ENCODE data around the gene CDIPT.

DNA sequence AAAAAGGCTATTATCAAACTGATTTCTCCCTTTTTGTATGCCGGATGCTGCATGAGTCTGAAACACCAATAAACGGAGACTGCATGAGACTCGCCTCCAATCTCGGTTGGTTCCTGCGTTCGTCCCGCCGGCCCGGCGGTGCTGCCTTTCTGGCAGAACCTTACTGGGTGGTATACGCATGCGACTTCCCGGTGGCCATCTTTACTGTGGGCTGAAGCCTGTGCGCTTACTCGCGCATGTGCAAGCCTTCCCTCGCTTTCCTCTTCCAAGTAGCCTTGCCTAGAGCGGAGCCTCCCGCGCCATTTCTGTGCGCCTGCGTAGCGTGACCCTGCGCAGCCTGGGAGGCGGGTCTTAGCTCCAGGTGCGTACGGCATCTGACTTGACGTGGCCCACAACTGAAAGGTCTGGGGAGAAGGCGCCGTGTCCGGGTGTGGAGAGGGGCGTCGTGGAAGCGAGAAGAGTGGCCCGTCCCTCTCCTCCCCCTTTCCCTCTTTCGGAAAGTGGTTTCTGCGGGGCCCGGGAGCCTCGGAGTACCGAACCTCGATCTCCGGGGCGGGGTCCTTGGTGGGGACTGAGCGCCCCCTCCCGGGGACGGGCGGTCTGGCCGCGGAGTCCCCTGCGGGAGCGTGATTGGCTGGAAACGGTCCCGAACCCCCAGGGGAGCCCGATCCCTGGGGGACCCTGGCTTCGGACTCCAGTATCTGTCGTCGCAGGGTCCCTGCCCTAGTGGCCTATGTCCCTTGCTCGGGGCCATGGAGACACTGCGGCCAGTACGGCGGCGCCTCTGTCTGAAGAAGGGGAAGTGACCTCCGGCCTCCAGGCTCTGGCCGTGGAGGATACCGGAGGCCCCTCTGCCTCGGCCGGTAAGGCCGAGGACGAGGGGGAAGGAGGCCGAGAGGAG is 47.0 kb downstream of the CDIPT start, which contains the start of gene PAGR1:
- TF ChIP-seq POLR2A (IDR thresholded peaks at IDR 0.05) = peak; percentile 49 to 87 (median 85)
- TF ChIP-seq, protein P1, sequence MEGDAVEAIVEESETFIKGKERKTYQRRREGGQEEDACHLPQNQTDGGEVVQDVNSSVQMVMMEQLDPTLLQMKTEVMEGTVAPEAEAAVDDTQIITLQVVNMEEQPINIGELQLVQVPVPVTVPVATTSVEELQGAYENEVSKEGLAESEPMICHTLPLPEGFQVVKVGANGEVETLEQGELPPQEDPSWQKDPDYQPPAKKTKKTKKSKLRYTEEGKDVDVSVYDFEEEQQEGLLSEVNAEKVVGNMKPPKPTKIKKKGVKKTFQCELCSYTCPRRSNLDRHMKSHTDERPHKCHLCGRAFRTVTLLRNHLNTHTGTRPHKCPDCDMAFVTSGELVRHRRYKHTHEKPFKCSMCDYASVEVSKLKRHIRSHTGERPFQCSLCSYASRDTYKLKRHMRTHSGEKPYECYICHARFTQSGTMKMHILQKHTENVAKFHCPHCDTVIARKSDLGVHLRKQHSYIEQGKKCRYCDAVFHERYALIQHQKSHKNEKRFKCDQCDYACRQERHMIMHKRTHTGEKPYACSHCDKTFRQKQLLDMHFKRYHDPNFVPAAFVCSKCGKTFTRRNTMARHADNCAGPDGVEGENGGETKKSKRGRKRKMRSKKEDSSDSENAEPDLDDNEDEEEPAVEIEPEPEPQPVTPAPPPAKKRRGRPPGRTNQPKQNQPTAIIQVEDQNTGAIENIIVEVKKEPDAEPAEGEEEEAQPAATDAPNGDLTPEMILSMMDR (IDR thresholded peaks at IDR 0.05) = peak; percentile 80 to 93 (median 89)
